ENCODE measurements around the gene RABGGTA.

DNA sequence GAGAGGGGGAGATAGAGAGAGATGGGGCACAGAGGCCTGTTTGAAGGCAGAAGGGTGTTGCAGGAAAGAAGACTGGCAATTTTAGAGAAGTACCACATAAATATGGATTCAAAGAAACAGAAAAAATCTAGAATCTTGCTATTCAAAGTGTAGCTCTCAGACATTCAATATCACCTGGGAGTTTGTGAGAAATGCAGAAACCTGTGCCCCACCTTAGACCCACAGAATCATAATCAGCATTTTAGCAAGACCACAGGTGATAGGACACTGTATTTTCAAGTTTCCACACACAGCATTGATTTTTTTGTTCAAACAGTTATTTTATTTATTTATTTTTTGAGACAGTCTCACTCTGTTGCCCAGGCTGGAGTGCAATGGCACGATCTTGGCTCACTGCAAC lies 42.5 kb downstream of the RABGGTA start:
- TF ChIP-seq, protein P1, sequence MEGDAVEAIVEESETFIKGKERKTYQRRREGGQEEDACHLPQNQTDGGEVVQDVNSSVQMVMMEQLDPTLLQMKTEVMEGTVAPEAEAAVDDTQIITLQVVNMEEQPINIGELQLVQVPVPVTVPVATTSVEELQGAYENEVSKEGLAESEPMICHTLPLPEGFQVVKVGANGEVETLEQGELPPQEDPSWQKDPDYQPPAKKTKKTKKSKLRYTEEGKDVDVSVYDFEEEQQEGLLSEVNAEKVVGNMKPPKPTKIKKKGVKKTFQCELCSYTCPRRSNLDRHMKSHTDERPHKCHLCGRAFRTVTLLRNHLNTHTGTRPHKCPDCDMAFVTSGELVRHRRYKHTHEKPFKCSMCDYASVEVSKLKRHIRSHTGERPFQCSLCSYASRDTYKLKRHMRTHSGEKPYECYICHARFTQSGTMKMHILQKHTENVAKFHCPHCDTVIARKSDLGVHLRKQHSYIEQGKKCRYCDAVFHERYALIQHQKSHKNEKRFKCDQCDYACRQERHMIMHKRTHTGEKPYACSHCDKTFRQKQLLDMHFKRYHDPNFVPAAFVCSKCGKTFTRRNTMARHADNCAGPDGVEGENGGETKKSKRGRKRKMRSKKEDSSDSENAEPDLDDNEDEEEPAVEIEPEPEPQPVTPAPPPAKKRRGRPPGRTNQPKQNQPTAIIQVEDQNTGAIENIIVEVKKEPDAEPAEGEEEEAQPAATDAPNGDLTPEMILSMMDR (conservative IDR thresholded peaks at IDR 0.05; ENCODE audit: low read depth in 2 of 2): no peak
- no peak for TF ChIP-seq EZH2phosphoT487 (IDR thresholded peaks at IDR 0.05; ENCODE audit: unreplicated experiment)
- TF ChIP-seq POLR2AphosphoS5 (IDR thresholded peaks at IDR 0.05; ENCODE audit: low read depth): no peak
- TF ChIP-seq CREB1 (CRISPR knock-in tag; IDR thresholded peaks at IDR 0.05; ENCODE audit: low read depth): no peak

Data from GM23338 (cell line).